HL-60 (cell line): ENCODE data around the gene KLF5.

Source experiments
- DNase-seq, 2 experiments: peaks; one replicate each; pipeline ENCODE4 v3.0.0-alpha.2; 2010 to 2020; ENCODE audit warnings: low read depth in 1 of 2, low spot score in 1 of 2
- H3K27ac ChIP-seq: fragments of 250-450 bp; sonication (Bioruptor Pico); replicated peaks from 2 replicates; pipeline ENCODE4 v1.5.1; 2020; ENCODE audit warnings: mild to moderate bottlenecking, moderate library complexity
- H3K27me3 ChIP-seq: fragments of 250-450 bp; sonication (Bioruptor Pico); 2 replicates; pipeline ENCODE4 v1.5.1; 2021; ENCODE audit warnings: mild to moderate bottlenecking, moderate library complexity; ENCODE audit not compliant: insufficient read depth, poor library complexity, severe bottlenecking
- H3K4me3 ChIP-seq: replicated peaks from 2 replicates; pipeline ENCODE4 v1.5.1; 2011; ENCODE audit warnings: mild to moderate bottlenecking, control low read depth, low read length; ENCODE audit not compliant: insufficient read depth
- POLR2AphosphoS5 ChIP-seq: IDR thresholded peaks from 2 replicates; pipeline ENCODE4 v1.6.1; 2012; ENCODE audit warnings: low read depth
- SPI1 ChIP-seq: IDR thresholded peaks from 2 replicates; pipeline ENCODE4 v1.6.1; 2012; ENCODE audit warnings: low read depth, mild to moderate bottlenecking, borderline replicate concordance
- TF ChIP-seq, protein P1 (sequence below): IDR thresholded peaks from 2 replicates; pipeline ENCODE4 v1.6.1; 2012; ENCODE audit warnings: low read depth; ENCODE audit not compliant: insufficient replicate concordance
- TF ChIP-seq, protein P2 (sequence below): IDR thresholded peaks from one replicate; pipeline ENCODE4 v1.5.1; 2011; ENCODE audit warnings: low read length, control low read depth, inconsistent platforms; ENCODE audit not compliant: insufficient read depth

The KLF5 gene

DNA sequence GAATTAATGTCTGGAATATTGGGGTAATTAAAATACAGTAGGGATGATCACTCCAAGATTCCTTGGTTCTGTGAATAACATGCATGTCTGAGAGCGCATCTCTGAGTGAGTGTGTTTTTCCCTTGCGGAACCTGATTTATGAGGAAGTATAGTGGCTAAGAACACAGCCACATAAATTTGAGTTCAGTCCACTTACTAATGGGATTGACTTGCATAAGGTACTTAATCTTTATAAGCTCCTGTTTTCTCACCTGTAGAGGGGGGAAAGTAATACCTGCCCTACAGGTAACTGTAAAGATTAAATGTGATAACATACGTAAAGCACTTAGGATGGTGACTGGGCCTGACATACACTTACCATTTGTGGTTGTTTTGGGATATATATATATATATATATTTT, 60.8 kb downstream of the KLF5 start:
- H3K27ac ChIP-seq, result no peak overlapping the region
- TF ChIP-seq SPI1, result no peak
- TF ChIP-seq, protein P1, sequence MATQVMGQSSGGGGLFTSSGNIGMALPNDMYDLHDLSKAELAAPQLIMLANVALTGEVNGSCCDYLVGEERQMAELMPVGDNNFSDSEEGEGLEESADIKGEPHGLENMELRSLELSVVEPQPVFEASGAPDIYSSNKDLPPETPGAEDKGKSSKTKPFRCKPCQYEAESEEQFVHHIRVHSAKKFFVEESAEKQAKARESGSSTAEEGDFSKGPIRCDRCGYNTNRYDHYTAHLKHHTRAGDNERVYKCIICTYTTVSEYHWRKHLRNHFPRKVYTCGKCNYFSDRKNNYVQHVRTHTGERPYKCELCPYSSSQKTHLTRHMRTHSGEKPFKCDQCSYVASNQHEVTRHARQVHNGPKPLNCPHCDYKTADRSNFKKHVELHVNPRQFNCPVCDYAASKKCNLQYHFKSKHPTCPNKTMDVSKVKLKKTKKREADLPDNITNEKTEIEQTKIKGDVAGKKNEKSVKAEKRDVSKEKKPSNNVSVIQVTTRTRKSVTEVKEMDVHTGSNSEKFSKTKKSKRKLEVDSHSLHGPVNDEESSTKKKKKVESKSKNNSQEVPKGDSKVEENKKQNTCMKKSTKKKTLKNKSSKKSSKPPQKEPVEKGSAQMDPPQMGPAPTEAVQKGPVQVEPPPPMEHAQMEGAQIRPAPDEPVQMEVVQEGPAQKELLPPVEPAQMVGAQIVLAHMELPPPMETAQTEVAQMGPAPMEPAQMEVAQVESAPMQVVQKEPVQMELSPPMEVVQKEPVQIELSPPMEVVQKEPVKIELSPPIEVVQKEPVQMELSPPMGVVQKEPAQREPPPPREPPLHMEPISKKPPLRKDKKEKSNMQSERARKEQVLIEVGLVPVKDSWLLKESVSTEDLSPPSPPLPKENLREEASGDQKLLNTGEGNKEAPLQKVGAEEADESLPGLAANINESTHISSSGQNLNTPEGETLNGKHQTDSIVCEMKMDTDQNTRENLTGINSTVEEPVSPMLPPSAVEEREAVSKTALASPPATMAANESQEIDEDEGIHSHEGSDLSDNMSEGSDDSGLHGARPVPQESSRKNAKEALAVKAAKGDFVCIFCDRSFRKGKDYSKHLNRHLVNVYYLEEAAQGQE, result no peak
- no peak for TF ChIP-seq POLR2AphosphoS5
- TF ChIP-seq, protein P2, sequence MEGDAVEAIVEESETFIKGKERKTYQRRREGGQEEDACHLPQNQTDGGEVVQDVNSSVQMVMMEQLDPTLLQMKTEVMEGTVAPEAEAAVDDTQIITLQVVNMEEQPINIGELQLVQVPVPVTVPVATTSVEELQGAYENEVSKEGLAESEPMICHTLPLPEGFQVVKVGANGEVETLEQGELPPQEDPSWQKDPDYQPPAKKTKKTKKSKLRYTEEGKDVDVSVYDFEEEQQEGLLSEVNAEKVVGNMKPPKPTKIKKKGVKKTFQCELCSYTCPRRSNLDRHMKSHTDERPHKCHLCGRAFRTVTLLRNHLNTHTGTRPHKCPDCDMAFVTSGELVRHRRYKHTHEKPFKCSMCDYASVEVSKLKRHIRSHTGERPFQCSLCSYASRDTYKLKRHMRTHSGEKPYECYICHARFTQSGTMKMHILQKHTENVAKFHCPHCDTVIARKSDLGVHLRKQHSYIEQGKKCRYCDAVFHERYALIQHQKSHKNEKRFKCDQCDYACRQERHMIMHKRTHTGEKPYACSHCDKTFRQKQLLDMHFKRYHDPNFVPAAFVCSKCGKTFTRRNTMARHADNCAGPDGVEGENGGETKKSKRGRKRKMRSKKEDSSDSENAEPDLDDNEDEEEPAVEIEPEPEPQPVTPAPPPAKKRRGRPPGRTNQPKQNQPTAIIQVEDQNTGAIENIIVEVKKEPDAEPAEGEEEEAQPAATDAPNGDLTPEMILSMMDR, result no peak
- DNase-seq, result no peak
- H3K27me3 ChIP-seq, result no peaks in the 10 kb centered on the region
- no peak overlapping the region for H3K4me3 ChIP-seq
